IMR-90 (cell line): ENCODE data around the gene CADM1. TPM values are rescaled to one million over a fixed set of nuclear protein-coding genes. Genes with fewer than 3 reads are reported as not detected.

Experiments used
- ATAC-seq: fragments of 200-7000 bp; cut with Tn5 transposase; 2 replicates; pipeline ENCODE4 v1.9.1; 2020; ENCODE audit warnings: low read depth, mild to moderate bottlenecking, moderate library complexity
- BruUV-seq: library from RNA; stranded (reverse); fragments of 400-500 nt; replicated peaks from 2 replicates; lab custom pipeline; 2021; lab: Mats Ljungman, UMichigan
- CTCF ChIA-PET: fragments of 300-600 bp; formaldehyde crosslinking; extraction: SDS; loops from one replicate; lab custom pipeline; 2021; ENCODE audit warnings: antibody characterized with exemption; lab: Yijun Ruan, JAX
- POLR2A ChIA-PET: fragments of 300-600 bp; sonication (Branson Sonifier 250); formaldehyde crosslinking; loops from one replicate; lab custom pipeline; 2022; ENCODE audit warnings: antibody characterized with exemption; ENCODE audit not compliant: unreplicated experiment; lab: Charles Lee
- DNase-seq: peaks from one replicate; pipeline ENCODE4 v3.0.0; 2013
- H2AFZ ChIP-seq: replicated peaks from 2 replicates; pipeline ENCODE3; 2013; ENCODE audit warnings: low read length, mild to moderate bottlenecking; ENCODE audit not compliant: poor library complexity
- H2AK5ac ChIP-seq: 2 replicates; pipeline ENCODE4 v1.6.1; 2013; ENCODE audit warnings: low read depth, low read length, inconsistent platforms
- H2AK9ac ChIP-seq: replicated peaks from 2 replicates; pipeline ENCODE3; 2013; ENCODE audit warnings: mild to moderate bottlenecking, low read depth, low read length, moderate library complexity; ENCODE audit not compliant: poor library complexity
- H2BK120ac ChIP-seq: 2 replicates; pipeline ENCODE4 v1.6.1; 2013; ENCODE audit warnings: low read depth, low read length, inconsistent platforms
- H2BK15ac ChIP-seq: 3 replicates; pipeline ENCODE4 v1.6.1; 2013; ENCODE audit warnings: low read depth, low read length, inconsistent platforms
- H2BK20ac ChIP-seq: 2 replicates; pipeline ENCODE4 v1.6.1; 2013; ENCODE audit warnings: low read depth, mild to moderate bottlenecking, inconsistent platforms, low read length, moderate library complexity
- H2BK5ac ChIP-seq: 2 replicates; pipeline ENCODE4 v1.6.1; 2013; ENCODE audit warnings: mild to moderate bottlenecking, low read depth, low read length, inconsistent platforms; ENCODE audit not compliant: poor library complexity, severe bottlenecking
- H3K14ac ChIP-seq: replicated peaks from 2 replicates; pipeline ENCODE4 v1.6.1; 2013; ENCODE audit warnings: low read depth, low read length, inconsistent platforms
- H3K18ac ChIP-seq: 2 replicates; pipeline ENCODE4 v1.6.1; 2013; ENCODE audit warnings: low read depth, low read length, control low read depth
- H3K23ac ChIP-seq: 2 replicates; pipeline ENCODE4 v1.6.1; 2013; ENCODE audit warnings: low read depth, low read length, inconsistent platforms
- H3K27ac ChIP-seq: 2 replicates; pipeline ENCODE4 v1.5.1; 2013; ENCODE audit warnings: mild to moderate bottlenecking, control low read depth, low read length; ENCODE audit not compliant: insufficient read depth
- H3K27me3 ChIP-seq: 2 replicates; pipeline ENCODE4 v1.6.1; 2013; ENCODE audit warnings: low read length; ENCODE audit not compliant: control insufficient read depth, insufficient read depth
- H3K36me3 ChIP-seq: 2 replicates; pipeline ENCODE4 v1.6.1; 2013; ENCODE audit warnings: low read length, mixed read lengths; ENCODE audit not compliant: control insufficient read depth, insufficient read depth
- H3K4ac ChIP-seq: 2 replicates; pipeline ENCODE4 v1.6.1; 2013; ENCODE audit warnings: low read depth, low read length, inconsistent platforms
- H3K4me1 ChIP-seq: 2 replicates; pipeline ENCODE4 v1.6.1; 2013; ENCODE audit warnings: low read length, mixed read lengths; ENCODE audit not compliant: control insufficient read depth, insufficient read depth
- H3K4me2 ChIP-seq: 2 replicates; pipeline ENCODE4 v1.6.1; 2013; ENCODE audit warnings: low read depth, mild to moderate bottlenecking, control low read depth, low read length, moderate library complexity
- H3K4me3 ChIP-seq: 2 replicates; pipeline ENCODE4 v1.5.1; 2013; ENCODE audit warnings: low read depth, mild to moderate bottlenecking, control low read depth, low read length, moderate library complexity; ENCODE audit not compliant: insufficient read depth
- H3K56ac ChIP-seq: 2 replicates; pipeline ENCODE4 v1.6.1; 2013; ENCODE audit warnings: low read length, inconsistent platforms; ENCODE audit not compliant: insufficient read depth; ENCODE audit errors: extremely low read depth
- H3K79me1 ChIP-seq, 2 experiments: 2 replicates each; pipeline ENCODE4 v1.6.1; 2013; ENCODE audit warnings: low read length in 2 of 2, inconsistent platforms in 1 of 2, low read depth in 1 of 2
- H3K9ac ChIP-seq: 2 replicates; pipeline ENCODE4 v1.6.1; 2013; ENCODE audit warnings: low read depth, low read length, control low read depth
- H3K9me1 ChIP-seq: 2 replicates; pipeline ENCODE4 v1.6.1; 2013; ENCODE audit warnings: low read length, inconsistent platforms; ENCODE audit not compliant: insufficient read depth
- H3K9me3 ChIP-seq: 2 replicates; pipeline ENCODE4 v1.6.1; 2013; ENCODE audit warnings: low read length; ENCODE audit not compliant: control insufficient read depth, insufficient read depth
- H4K20me1 ChIP-seq: 2 replicates; pipeline ENCODE4 v1.6.1; 2013; ENCODE audit warnings: low read length, inconsistent platforms; ENCODE audit not compliant: insufficient read depth
- H4K5ac ChIP-seq: 2 replicates; pipeline ENCODE4 v1.6.1; 2013; ENCODE audit warnings: mild to moderate bottlenecking, low read depth, low read length, control low read depth
- H4K8ac ChIP-seq, 2 experiments: 2 replicates each; pipeline ENCODE4 v1.6.1; 2013; ENCODE audit warnings: low read depth in 2 of 2, low read length in 2 of 2, control low read depth in 1 of 2, inconsistent platforms in 1 of 2
- H4K91ac ChIP-seq: 2 replicates; pipeline ENCODE4 v1.6.1; 2013; ENCODE audit warnings: low read depth, low read length, inconsistent platforms; ENCODE audit not compliant: insufficient read depth
- CEBPB ChIP-seq: IDR thresholded peaks from 2 replicates; pipeline ENCODE4 v1.6.1; 2012; ENCODE audit warnings: low read depth, low read length, improper control_type of control experiment
- RAD21 ChIP-seq: IDR thresholded peaks from 2 replicates; pipeline ENCODE4 v1.6.1; 2012; ENCODE audit warnings: low read length, improper control_type of control experiment
- RCOR1 ChIP-seq: IDR thresholded peaks from 2 replicates; pipeline ENCODE4 v1.6.1; 2012; ENCODE audit warnings: mild to moderate bottlenecking, low read length, improper control_type of control experiment; ENCODE audit not compliant: insufficient replicate concordance
- SMC3 ChIP-seq: fragments of 150-350 bp; IDR thresholded peaks from 2 replicates; pipeline ENCODE4 v1.6.1; 2016; ENCODE audit warnings: low read depth, mild to moderate bottlenecking, antibody characterized with exemption, low read length, moderate library complexity
- WGBS, 2 experiments: methylation state at CpG; one replicate each; pipeline versions ENCODE4 v1.1.5 to v1.1.7; 2013; ENCODE audit warnings: missing lambda C conversion rate in 2 of 2; ENCODE audit not compliant: insufficient read length in 1 of 2; ENCODE audit errors: extremely low coverage in 2 of 2; 5-methylcytosine and 5-hydroxymethylcytosine counted together
- dilution Hi-C: fragments of 300-500 bp; cut with HindIII; formaldehyde crosslinking; loops from one replicate; pipeline ENCODE4 v1.14.3; 2018; ENCODE audit warnings: low sequenced_read_pairs; ENCODE audit not compliant: unreplicated experiment
- in situ Hi-C: fragments of 300-500 bp; cut with MboI; formaldehyde crosslinking; loops from 3 replicates; pipeline ENCODE4 v1.14.3; 2019; ENCODE audit warnings: low sequenced_read_pairs, inconsistent platforms, mixed read lengths
- intact Hi-C: fragments of 100-400 bp; cut with micrococcal nuclease; formaldehyde crosslinking; loops from 2 replicates; pipeline ENCODE4 v1.10.0; 2022
- polyA plus RNA-seq, 3 experiments: library from polyadenylated mRNA; depleted of rRNA; stranded (reverse); fragments of >200 nt; gene quantifications; 2 replicates each; pipeline ENCODE4 v1.2.3, GENCODE V29; 2012; ENCODE audit warnings: low replicate concordance in 1 of 3
- total RNA-seq: library from RNA; depleted of rRNA; stranded (reverse); fragments of >200 nt; gene quantifications from 2 replicates; pipeline ENCODE4 v1.2.3, GENCODE V29; 2012

CADM1 gene
- total and polyA plus RNA-seq, 2 of the 4 experiments (the other 2 are of a cell fraction) = 28.8 to 77.1 TPM

- Histone ChIP-seq H2BK20ac (no peak overlapping the region), H3K4me2 (no peak overlapping the region), H3K18ac (no peak overlapping the region), H2BK15ac (no peak overlapping the region), H3K4me1 (no peaks in the 10 kb centered on the region; the same call in 1 of the 2 replicates), H2AK9ac (no peak overlapping the region), H3K56ac (no peak overlapping the region), H3K27ac (no peak overlapping the region), H3K9ac (no peak overlapping the region), H4K5ac (no peak overlapping the region), H3K23ac (no peak overlapping the region), H2AFZ (peak overlapping the region; percentile 17), H3K9me3 (no peaks in the 10 kb centered on the region), H3K4me3 (no peak overlapping the region), H2BK5ac (no peak overlapping the region), H3K14ac (no peak overlapping the region), H4K91ac (no peak overlapping the region), H3K9me1 (no peaks in the 10 kb centered on the region), H4K20me1 (no peaks in the 10 kb centered on the region), H3K27me3 (no peaks in the 10 kb centered on the region), H3K4ac (no peak overlapping the region), H2BK120ac (no peak overlapping the region), H3K36me3 (peaks cover 3% of the 10 kb centered on the region; the same call in 1 of the 2 replicates), H2AK5ac (no peak overlapping the region), H4K8ac (no peak overlapping the region), H3K79me1 (no peaks in the 10 kb centered on the region)
- WGBS, 2 experiments = 94% methylated on average over 3 of the region's 19 CpGs; no CpG with 5 or more reads in 1 of the 2 experiments
- no peak for TF ChIP-seq RAD21
- no peak for TF ChIP-seq RCOR1
- TF ChIP-seq CEBPB = no peak
- no peak for TF ChIP-seq SMC3
- in situ Hi-C loops (no loop called here), intact Hi-C loops (no loop called here), dilution Hi-C loops (no loop called here)
- ChIA-PET POLR2A (no interaction called here), CTCF (no interaction called here)
- ATAC-seq = no peak
- BruUV-seq = no TSS peak
- no peak for DNase-seq
These were observed 331.1 kb downstream of the CADM1 start for GRCh38 chr11:115173136-115173535.
